Stimulated activated CD8-positive, alpha-beta memory T cell treated with anti-CD3 and anti-CD28 coated beads, Interleukin-12 subunit alpha, Interleukin-12 subunit beta, amount 100 ng/mL, for 24 hours (primary cell): ENCODE results near the gene BUD31.
A peak's percentile ranks its signal among the peaks of the same experiment; 100 is the strongest.
"Not testable (repeated sequence)": the region's sequence is repeated elsewhere in the genome, so short reads cannot be mapped to it uniquely, and the experiment has no call there.

Experiments
- DNase-seq: peaks from one replicate; pipeline ENCODE4 v3.0.0-alpha.2; 2020; ENCODE audit errors: extremely low read depth

The BUD31 gene

GRCh38 chr7:99380823-99381663 is 27.7 kb upstream of the BUD31 start:
- peak; percentile 70 for DNase-seq

GRCh38 chr7:99381664-99382075 is 27.1 kb upstream of the BUD31 start:
- no peak for DNase-seq

DNA sequence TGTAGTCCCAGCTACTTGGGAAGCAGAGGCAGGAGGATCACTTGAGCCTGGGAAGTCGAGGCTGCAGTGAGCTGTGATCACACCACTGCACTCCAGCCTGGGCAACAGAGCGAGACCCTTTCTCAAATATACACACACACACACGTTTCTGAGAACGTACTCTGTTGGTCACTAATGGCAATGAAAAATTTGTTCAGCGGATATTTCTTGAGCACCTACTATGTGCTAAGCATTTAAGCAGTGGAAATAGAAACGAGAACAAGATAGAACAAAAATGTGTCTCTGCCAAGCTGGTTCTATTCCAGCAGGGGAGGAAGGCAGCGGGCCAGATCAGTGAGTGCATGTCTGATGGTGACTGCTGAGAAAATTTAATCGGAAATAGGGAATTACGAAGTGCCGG is 25.6 kb upstream of the BUD31 start:
- no peak for DNase-seq

GRCh38 chr7:99383791-99384370 is 24.9 kb upstream of the BUD31 start:
- no peak for DNase-seq

- no peak for DNase-seq
Observed at GRCh38 chr7:99384523-99384922, 24.2 kb upstream of the BUD31 start.

GRCh38 chr7:99385564-99385963 is 23.2 kb upstream of the BUD31 start:
- DNase-seq: no peak

- no peak for DNase-seq
Observed at GRCh38 chr7:99386584-99387238, 22.1 kb upstream of the BUD31 start.

DNA sequence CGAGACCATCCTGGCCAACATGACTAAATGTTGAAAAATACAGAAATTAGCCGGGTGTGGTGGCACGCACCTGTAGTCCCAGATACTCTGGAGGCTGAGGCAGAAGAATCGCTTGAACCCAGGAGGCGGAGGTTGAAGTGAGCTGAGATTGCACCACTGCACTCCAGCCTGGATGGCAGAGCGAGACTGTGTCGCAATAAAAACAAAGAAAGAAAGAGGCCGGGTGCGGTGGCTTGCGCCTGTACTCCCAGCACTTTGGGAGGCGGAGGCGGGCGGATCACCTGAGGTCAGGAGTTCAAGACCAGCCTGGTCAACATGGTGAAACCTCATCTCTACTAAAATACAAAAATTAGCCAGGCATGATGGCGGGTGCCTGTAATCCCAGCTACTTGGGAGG is 21.5 kb upstream of the BUD31 start:
- not testable (repeated sequence) for DNase-seq

GRCh38 chr7:99387912-99388311 is 20.9 kb upstream of the BUD31 start:
- DNase-seq: no peak

DNA sequence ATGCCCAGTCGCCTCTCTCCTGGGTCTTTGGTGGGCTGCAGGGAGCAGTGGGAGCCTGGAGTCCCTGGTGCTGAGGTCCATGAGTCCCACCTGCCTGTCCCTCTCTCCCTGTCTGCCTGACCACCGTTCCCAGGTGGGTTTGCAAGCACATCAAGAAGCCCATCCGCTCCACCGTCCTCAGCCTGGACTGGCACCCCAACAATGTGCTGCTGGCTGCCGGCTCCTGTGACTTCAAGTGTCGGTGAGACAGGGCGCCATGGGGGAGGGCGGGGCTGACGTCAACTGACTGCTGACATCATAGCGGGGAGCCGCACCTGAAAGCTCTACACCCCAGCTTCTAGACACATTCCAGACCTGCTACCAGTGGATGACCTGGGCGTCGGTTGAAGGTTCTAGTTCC is 19.0 kb upstream of the BUD31 start:
- no peak for DNase-seq

DNA sequence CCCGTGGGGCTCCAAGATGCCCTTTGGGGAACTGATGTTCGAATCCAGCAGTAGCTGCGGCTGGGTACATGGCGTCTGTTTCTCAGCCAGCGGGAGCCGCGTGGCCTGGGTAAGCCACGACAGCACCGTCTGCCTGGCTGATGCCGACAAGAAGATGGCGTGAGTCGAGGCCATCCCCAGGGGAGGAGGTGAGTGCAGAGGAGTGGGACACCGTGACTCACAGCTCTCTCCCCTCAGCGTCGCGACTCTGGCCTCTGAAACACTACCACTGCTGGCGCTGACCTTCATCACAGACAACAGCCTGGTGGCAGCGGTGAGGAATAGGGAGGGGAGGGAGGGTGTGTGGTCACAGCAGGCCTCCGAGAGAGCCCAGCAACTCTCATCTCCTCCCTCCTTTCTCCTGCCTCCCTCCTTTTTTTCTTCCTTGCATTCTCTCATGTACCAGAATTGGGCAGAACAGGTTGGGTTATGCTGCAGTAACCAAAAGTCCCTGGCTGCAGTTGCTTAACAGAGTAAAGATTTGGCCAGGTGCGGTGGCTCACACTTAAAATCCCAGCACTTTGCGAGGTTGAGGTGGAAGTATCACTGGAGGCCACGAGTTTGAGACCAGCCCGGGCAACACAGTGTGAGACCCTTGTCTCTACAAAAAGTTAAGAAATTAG is 17.7 kb upstream of the BUD31 start:
- DNase-seq: no peak

DNA sequence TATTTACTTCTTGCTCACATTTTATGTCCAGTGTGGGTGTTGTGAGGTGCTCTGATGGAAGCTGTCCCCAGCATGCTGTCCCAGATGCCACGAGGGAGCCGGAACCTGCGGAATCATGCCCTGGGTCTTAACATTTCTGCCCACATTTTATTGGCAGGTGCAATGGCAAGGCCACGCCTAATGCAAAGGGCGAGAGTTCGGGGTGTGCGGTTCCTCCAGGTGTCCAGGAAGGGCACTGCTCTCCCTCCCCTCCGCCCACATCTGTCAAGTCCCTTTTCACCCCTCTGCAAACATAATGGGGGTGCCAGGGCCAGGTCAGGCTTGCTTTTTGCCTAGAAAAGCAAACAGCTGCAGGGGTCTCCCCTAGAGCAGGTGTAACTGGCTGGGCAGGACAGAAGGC is 16.7 kb upstream of the BUD31 start:
- no peak for DNase-seq

DNA sequence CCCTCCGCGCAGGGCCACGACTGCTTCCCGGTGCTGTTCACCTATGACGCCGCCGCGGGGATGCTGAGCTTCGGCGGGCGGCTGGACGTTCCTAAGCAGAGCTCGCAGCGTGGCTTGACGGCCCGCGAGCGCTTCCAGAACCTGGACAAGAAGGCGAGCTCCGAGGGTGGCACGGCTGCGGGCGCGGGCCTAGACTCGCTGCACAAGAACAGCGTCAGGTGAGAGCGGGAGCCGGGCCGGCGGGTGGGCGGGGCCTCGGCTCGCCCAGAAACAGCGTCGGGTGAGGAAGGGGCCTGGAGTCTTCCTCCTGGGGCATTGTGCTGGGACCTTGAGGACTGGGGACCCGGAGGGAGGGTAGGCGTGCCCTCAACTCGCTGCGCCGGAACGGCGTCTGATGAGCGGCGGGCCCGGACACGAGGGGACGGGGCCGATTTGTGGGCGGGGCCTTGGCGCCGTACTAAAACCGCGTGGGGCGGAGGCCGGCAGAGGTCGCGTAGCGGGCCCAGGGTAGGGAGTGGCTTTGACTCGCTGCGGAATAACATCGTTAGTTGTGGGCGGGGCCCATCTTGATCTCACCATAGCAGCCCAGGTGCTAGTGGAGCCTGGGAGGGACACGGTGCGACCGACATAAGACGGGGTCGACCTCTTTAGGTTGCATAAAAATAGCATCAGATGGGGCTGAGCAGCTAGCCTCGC is 16.0 kb upstream of the BUD31 start:
- DNase-seq: no peak

DNA sequence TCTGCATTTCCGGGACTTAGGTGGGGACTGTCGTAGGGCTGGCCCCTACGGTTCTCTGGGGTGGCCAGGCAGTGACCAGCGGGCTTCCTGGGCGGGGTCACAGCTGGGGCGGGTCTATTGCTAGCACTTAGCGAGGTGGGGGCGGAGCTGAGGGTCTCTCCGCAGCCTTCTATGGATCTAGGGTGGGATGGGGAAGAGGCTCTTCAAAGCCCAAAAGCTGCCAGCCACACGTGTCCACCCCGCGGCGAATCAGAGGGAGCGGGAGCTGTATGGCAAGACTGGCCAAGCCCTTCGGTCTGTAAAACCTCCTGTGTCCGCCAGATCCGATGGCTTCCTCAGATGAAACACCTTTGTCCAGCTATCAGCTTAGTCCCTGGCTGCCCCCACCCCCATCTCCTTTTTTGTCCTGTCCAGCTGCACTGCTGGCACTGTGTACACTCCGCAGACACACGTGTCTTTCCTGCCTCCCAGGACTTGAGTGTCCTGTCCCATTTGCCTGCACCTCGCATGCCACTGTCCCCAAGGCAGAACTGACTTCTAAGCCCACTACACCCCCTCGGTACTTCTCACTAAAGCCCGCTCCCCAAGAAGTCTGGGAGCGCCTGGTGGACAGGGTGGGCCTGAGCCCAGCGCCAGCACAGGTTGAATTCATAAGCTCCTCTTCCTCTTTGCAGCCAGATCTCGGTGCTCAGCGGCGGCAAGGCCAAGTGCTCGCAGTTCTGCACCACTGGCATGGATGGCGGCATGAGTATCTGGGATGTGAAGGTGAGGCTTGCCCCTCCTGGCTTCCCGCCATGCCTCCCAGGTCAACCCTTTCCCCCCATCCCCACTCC is 15.2 kb upstream of the BUD31 start:
- no peak for DNase-seq

DNA sequence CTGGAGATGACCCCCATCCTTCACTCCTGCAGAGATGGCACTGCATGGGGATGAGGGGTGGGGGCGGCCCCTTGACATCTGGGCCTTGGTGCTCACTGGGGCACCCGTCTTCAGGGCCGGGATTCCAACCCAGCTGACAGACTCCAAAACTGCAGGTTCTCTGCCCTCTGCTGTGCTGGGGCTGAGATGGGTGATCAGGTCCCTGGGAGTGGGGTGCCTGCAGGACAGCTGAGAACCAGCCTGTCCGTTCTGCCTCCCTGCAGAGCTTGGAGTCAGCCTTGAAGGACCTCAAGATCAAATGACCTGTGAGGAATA is 14.6 kb upstream of the BUD31 start:
- DNase-seq: no peak

DNA sequence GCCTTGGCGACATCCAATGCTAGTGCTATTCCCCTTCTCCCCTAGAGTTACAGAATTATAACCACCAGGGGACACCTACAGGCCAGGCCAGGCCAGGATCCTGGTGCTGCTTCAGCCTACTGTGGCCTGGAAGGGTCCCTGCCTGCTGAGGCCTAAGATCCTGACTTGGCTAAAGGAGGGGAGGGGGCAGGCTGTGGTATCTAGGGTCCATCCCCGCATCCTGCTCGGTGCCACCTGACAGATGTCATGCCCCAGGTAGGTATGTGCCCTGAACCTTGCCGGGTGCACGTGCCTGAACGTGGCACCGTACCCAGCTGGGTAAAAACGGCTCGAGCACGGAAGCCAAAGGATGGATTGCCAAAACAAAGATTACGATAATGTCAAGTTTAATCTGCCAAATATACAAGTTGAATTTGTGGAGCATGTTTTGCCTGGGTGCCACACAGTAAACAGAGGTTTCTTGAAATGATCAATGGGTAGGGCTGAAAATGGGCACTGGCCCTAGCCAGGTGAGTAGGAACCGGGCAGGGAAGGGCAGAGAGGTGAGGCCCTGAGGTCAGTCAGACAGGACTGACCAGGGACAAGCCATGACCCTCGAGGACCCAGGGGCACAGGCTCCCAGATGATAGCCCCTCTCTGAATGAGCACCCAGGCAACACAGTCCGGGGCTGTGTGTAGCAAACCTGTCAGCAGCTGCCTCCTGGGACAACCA is 13.0 kb upstream of the BUD31 start:
- no peak for DNase-seq

GRCh38 chr7:99396418-99397296 is 12.1 kb upstream of the BUD31 start:
- DNase-seq: no peak

DNA sequence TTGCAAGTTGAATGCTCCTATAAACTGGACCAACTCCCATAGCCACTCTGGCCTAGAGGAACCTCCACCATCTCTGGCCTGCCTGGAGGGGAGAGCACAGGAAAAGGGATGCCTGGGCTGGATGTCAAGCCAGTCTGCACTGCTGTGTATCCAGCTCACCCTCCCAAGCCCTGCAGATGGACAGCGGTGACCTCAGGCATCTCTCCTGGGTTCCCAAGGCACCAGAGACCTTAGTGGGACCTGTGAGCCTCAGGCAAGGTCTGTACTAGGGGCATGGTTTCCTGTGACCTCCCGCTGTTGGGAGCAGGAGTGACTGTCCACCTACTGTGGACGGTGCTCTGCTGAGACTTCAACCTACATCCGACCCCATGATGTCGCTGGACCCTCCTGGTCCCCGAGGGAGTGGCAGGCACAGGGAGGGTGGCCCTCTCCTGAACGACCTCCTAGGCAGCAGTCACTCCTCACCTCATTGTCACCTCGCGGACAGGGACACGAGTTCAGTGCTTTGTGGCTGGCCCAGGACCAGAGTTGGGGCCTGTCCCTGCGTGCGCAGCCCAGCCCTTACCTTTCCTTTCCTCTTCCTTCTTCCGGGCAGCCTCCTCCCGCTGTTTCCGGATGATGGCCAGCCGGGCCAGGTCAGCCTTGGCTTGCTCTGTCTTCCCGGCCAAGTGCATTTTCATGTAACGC is 11.3 kb upstream of the BUD31 start:
- no peak for DNase-seq

- DNase-seq: no peak
Observed at GRCh38 chr7:99398891-99399445, 9.8 kb upstream of the BUD31 start.
